Prostate gland (tissue), 2 donors: Measurements from ENCODE around the gene TTC34. TPM values are rescaled to one million over a fixed set of nuclear protein-coding genes. Genes with fewer than 3 reads are reported as not detected.
A peak's percentile ranks its signal among the peaks of the same experiment; 100 is the strongest.

ENCODE experiments used
- DNase-seq: peaks from one replicate; pipeline ENCODE4 v3.0.0-alpha.2; 2019; ENCODE audit warnings: low spot score
- H3K27ac ChIP-seq, 2 donors: fragments of 200-600 bp; sonication (generic); 2 replicates each; pipeline ENCODE4 v1.5.1; 2017 to 2019
- H3K27me3 ChIP-seq: fragments of 200-600 bp; sonication (generic); replicated peaks from 2 replicates; pipeline ENCODE4 v1.5.1; 2019; ENCODE audit not compliant: insufficient read depth
- H3K36me3 ChIP-seq, 2 donors: fragments of 200-600 bp; sonication (generic); 1 replicate in 1 of 2; 2 replicates in 1 of 2; pipeline versions ENCODE4 v1.5.1 to v1.8.1; 2017 to 2019
- H3K4me1 ChIP-seq: fragments of 200-600 bp; sonication (generic); replicated peaks from 2 replicates; pipeline ENCODE4 v1.5.1; 2019
- H3K4me3 ChIP-seq, 2 donors: fragments of 200-600 bp; sonication (generic); 2 replicates each; pipeline ENCODE4 v1.5.1; 2017 to 2019
- H3K9me3 ChIP-seq: fragments of 200-600 bp; sonication (generic); 2 replicates; pipeline ENCODE4 v1.5.1; 2017
- POLR2A ChIP-seq: fragments of 450-650 bp; IDR thresholded peaks from one replicate; pipeline ENCODE4 v1.6.1; 2016; ENCODE audit warnings: antibody characterized with exemption, mild to moderate bottlenecking
- POLR2AphosphoS5 ChIP-seq: sonication (generic); formaldehyde crosslinking; IDR thresholded peaks from one replicate; pipeline ENCODE4 v1.6.1; 2017; ENCODE audit warnings: antibody characterized with exemption
- WGBS: methylation state at CpG from one replicate; pipeline ENCODE4 v1.1.5; 2018; 5-methylcytosine and 5-hydroxymethylcytosine counted together
- intact Hi-C: fragments of 100-400 bp; cut with DNase I; formaldehyde crosslinking; loops from one replicate; pipeline ENCODE4 v1.14.2; 2022
- total RNA-seq, 2 donors: library from RNA; depleted of rRNA; stranded (reverse); fragments of >200 nt; gene quantifications; one replicate each; pipeline ENCODE4 v1.1.0, GENCODE V29; 2016
- TF ChIP-seq, protein P1 (sequence below), 4 experiments: fragments of 200-600 bp in 2 of 4; fragments of 450-650 bp in 2 of 4; sonication (generic) in 2 of 4; IDR thresholded peaks; 1 replicate in 3 of 4; 2 replicates in 1 of 4; pipeline ENCODE4 v1.5.1; 2016 to 2019; ENCODE audit warnings: antibody characterized with exemption in 4 of 4, mild to moderate bottlenecking in 2 of 4, moderate library complexity in 2 of 4

TTC34 gene
- total RNA-seq, 2 donors from 2014 or later = 0.32 to 1.2 TPM

DNA sequence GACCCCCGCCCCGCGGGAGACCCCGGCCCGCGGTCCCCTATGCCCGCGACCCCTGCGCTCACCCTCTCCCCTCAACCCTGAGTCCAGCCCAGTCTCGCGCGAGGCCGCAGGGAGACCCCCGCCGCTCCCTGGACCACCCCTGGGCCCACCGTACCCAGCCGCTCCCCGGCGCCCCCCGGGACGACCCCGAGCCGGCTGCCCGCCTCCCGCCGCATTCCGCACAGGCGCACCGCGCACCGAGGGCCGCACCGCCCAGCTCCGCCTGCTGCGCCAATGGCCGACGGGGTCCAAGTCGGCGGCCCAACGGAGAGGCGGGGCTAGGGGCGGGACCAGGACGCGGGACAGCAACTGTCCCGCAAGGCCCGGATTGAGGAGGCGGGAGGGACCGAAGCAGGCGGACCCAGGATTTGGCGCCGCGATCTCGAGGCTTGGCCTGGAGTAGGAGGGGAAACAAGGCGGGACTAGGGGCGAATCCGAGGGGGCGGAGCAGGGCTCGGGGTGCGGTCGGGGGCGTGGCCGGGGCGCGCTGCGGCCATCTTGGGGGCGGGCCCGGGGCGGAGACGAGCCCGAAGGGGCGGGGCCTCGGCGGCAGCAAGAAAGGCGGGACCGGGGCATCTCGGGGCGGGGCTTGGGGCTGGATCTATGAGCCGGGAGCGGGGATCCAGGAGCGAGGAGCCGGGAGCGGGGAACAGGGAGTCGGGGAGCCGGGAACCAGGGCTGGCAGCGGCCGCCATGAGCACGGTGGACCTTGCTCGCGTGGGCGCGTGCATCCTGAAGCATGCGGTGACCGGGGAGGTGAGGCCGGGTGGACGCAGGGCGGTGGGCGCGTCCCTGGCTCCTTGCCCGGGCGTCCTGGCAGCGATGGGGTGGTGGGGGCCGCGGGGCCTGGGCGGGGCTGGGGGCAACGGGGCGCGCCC lies 215.1 kb downstream of the TTC34 start, which contains the start of gene PRXL2B:
Gene PRXL2B, plus strand, starts transcription at position 624 of the 917 bp plus-strand sequence. Its CDS starts 109 bp downstream, at position 733.
- TF ChIP-seq POLR2A (peak; percentile 98), POLR2AphosphoS5 (peak; percentile 94)
- TF ChIP-seq, protein P1, sequence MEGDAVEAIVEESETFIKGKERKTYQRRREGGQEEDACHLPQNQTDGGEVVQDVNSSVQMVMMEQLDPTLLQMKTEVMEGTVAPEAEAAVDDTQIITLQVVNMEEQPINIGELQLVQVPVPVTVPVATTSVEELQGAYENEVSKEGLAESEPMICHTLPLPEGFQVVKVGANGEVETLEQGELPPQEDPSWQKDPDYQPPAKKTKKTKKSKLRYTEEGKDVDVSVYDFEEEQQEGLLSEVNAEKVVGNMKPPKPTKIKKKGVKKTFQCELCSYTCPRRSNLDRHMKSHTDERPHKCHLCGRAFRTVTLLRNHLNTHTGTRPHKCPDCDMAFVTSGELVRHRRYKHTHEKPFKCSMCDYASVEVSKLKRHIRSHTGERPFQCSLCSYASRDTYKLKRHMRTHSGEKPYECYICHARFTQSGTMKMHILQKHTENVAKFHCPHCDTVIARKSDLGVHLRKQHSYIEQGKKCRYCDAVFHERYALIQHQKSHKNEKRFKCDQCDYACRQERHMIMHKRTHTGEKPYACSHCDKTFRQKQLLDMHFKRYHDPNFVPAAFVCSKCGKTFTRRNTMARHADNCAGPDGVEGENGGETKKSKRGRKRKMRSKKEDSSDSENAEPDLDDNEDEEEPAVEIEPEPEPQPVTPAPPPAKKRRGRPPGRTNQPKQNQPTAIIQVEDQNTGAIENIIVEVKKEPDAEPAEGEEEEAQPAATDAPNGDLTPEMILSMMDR (IDR thresholded peaks at IDR 0.05) = peak in 2 of 4 experiments; percentile 30 to 38
- WGBS = 1% methylated on average over 94 of the region's 107 CpGs
- H3K36me3 ChIP-seq = no peaks in the 10 kb centered on the region
- no peaks in the 10 kb centered on the region for H3K27me3 ChIP-seq
- H3K4me1 ChIP-seq = peaks cover 21% of the 10 kb centered on the region
- peak; percentile 99 for DNase-seq
- H3K27ac ChIP-seq = peak within 1 kb of the TSS; percentile 97 to 99
- peak within 1 kb of the TSS; percentile 87 to 88 for H3K4me3 ChIP-seq
- no peaks in the 10 kb centered on the region for H3K9me3 ChIP-seq
- intact Hi-C loops = loop anchor here (5.0 to 10.0 kb wide), 2 partner anchors 56 to 392 kb away; partner anchors contain the start of gene FAAP20

Other genes starting within 250 kb of the TTC34 start
- 100 to 1,000 TPM in 1 of 2 donors, 10 to 100 TPM in 1; 83.3 to 105 TPM for gene TNFRSF14, start 245.3 kb downstream of the TTC34 start, total RNA-seq
- 10 to 100 TPM; 20.3 to 25.8 TPM for gene PRXL2B, start 214.9 kb downstream of the TTC34 start, total RNA-seq
- 10 to 100 TPM in 1 of 2 donors, 1 to 10 TPM in 1; 4.6 to 13.6 TPM for gene MMEL1, start 168.7 kb downstream of the TTC34 start, total RNA-seq
- 1 to 10 TPM in 1 of 2 donors, not detected in 1; 7.2 TPM for gene ACTRT2, start 219.8 kb upstream of the TTC34 start, total RNA-seq